GM12878 (cell line): ENCODE results near the gene PRKCB. TPM values are rescaled to one million over a fixed set of nuclear protein-coding genes. Genes with fewer than 3 reads are reported as not detected.

Experiments
- ATAC-seq: fragments of 200-7000 bp; cut with Tn5 transposase; 3 replicates; pipeline ENCODE4 v1.9.1; 2020; ENCODE audit warnings: mild to moderate bottlenecking, moderate library complexity
- BruUV-seq: library from RNA; stranded (reverse); fragments of 400-500 nt; replicated peaks from 2 replicates; lab custom pipeline; 2021; lab: Mats Ljungman, UMichigan
- CTCF ChIA-PET: fragments of 300-600 bp; sonication (Branson Sonifier 250); formaldehyde crosslinking; extraction: SDS; loops from one replicate; lab custom pipeline; 2021; ENCODE audit warnings: inconsistent platforms; lab: Yijun Ruan, JAX
- POLR2A ChIA-PET: fragments of 350-600 bp; formaldehyde crosslinking; extraction: SDS; loops from one replicate; lab custom pipeline; 2021; ENCODE audit warnings: inconsistent platforms; lab: Charles Lee
- RAD21 ChIA-PET: fragments of 300-600 bp; sonication (Branson Sonifier 250); formaldehyde crosslinking; loops from one replicate; lab custom pipeline; 2023; ENCODE audit warnings: antibody characterized with exemption; ENCODE audit not compliant: unreplicated experiment; lab: Charles Lee
- SMC1A ChIA-PET: fragments of 300-600 bp; sonication (Branson Sonifier 250); formaldehyde crosslinking; loops from one replicate; lab custom pipeline; 2023; ENCODE audit not compliant: unreplicated experiment, uncharacterized antibody; lab: Charles Lee
- DNase-seq: peaks from one replicate; pipeline ENCODE4 v3.0.0-alpha.2; 2011; ENCODE audit warnings: low read depth, low spot score
- FAIRE-seq: peaks from 3 replicates; lab custom pipeline; 2011; peaks lifted over from hg19 to GRCh38; lab: Jason Lieb, UNC
- H2AFZ ChIP-seq: 2 replicates; pipeline ENCODE4 v1.6.0; 2011; ENCODE audit warnings: low read depth, low read length, control low read depth; ENCODE audit not compliant: control insufficient read depth
- H3K27ac ChIP-seq: 2 replicates; pipeline ENCODE4 v1.5.1; 2011; ENCODE audit warnings: control low read depth; ENCODE audit not compliant: control insufficient read depth, insufficient read depth
- H3K27me3 ChIP-seq, 2 experiments: replicated peaks in 1 of 2; 2 replicates each; pipeline versions ENCODE4 v1.6.0 to v1.6.1; 2011; ENCODE audit warnings: low read length in 1 of 2; ENCODE audit not compliant: control insufficient read depth in 2 of 2, insufficient read depth in 2 of 2
- H3K36me3 ChIP-seq, 2 experiments: 2 replicates each; pipeline ENCODE4 v1.5.1; 2011; ENCODE audit warnings: low read length in 1 of 2; ENCODE audit not compliant: control insufficient read depth in 2 of 2, insufficient read depth in 2 of 2
- H3K4me1 ChIP-seq: 2 replicates; pipeline ENCODE4 v1.6.1; 2011; ENCODE audit warnings: mild to moderate bottlenecking, low read length, moderate library complexity, mixed read lengths; ENCODE audit not compliant: control insufficient read depth, insufficient read depth
- H3K4me2 ChIP-seq: 2 replicates; pipeline ENCODE4 v1.6.0; 2011; ENCODE audit warnings: control low read depth; ENCODE audit not compliant: control insufficient read depth, insufficient read depth
- H3K4me3 ChIP-seq: fragments of 200-600 bp; sonication (generic); 2 replicates; pipeline ENCODE4 v1.5.1; 2016
- H3K79me2 ChIP-seq: 2 replicates; pipeline ENCODE4 v1.6.0; 2011; ENCODE audit warnings: low read length; ENCODE audit not compliant: control insufficient read depth, insufficient read depth
- H3K9ac ChIP-seq: 2 replicates; pipeline ENCODE4 v1.8.0; 2011; ENCODE audit warnings: low read length, control low read depth, mixed read lengths; ENCODE audit not compliant: control insufficient read depth, insufficient read depth
- H3K9me3 ChIP-seq: replicated peaks from 3 replicates; pipeline ENCODE4 v1.5.1; 2011; ENCODE audit warnings: mild to moderate bottlenecking, low read length; ENCODE audit not compliant: control insufficient read depth, insufficient read depth
- H4K20me1 ChIP-seq: 2 replicates; pipeline ENCODE4 v1.6.0; 2011; ENCODE audit not compliant: control insufficient read depth, insufficient read depth
- ASH2L ChIP-seq: fragments of 300-600, 200-600 bp; sonication (generic); IDR thresholded peaks from 2 replicates; pipeline ENCODE4 v1.6.1; 2017; ENCODE audit warnings: low read depth, mild to moderate bottlenecking, borderline replicate concordance
- ATF2 ChIP-seq: IDR thresholded peaks from 2 replicates; pipeline ENCODE4 v1.6.1; 2012; ENCODE audit warnings: low read length, inconsistent platforms
- ATF7 ChIP-seq: fragments of 450-650 bp; IDR thresholded peaks from 2 replicates; pipeline ENCODE4 v1.6.1; 2016; ENCODE audit warnings: low read depth, mild to moderate bottlenecking
- BRCA1 ChIP-seq: IDR thresholded peaks from 2 replicates; pipeline ENCODE4 v1.6.1; 2011; ENCODE audit warnings: low read depth, low read length, improper control_type of control experiment
- CBX5 ChIP-seq: sonication (generic); IDR thresholded peaks from 2 replicates; pipeline ENCODE4 v1.6.1; 2016; ENCODE audit warnings: low read depth, moderate library complexity, mild to moderate bottlenecking, inconsistent platforms
- CHD4 ChIP-seq: fragments of 200-600 bp; sonication (generic); IDR thresholded peaks from 2 replicates; pipeline ENCODE4 v1.6.1; 2016; ENCODE audit warnings: mild to moderate bottlenecking
- DPF2 ChIP-seq: fragments of 450-650 bp; IDR thresholded peaks from 2 replicates; pipeline ENCODE4 v1.6.1; 2017; ENCODE audit warnings: mild to moderate bottlenecking
- EP300 ChIP-seq, 2 experiments: fragments of 150-350 bp in 1 of 2; IDR thresholded peaks; 2 replicates each; pipeline ENCODE4 v1.6.1; 2011 to 2012; ENCODE audit warnings: low read depth in 2 of 2, low read length in 2 of 2, borderline replicate concordance in 1 of 2, improper control_type of control experiment in 1 of 2, inconsistent platforms in 1 of 2; ENCODE audit not compliant: control insufficient read depth in 1 of 2
- HDAC2 ChIP-seq: fragments of 200-600 bp; sonication (generic); IDR thresholded peaks from 2 replicates; pipeline ENCODE4 v1.6.1; 2017
- HDAC6 ChIP-seq: fragments of 200-600 bp; sonication (generic); IDR thresholded peaks from one replicate; pipeline ENCODE4 v1.8.0; 2017; ENCODE audit warnings: antibody characterized with exemption; ENCODE audit not compliant: unreplicated experiment
- MXI1 ChIP-seq: fragments of 150-350 bp; IDR thresholded peaks from 2 replicates; pipeline ENCODE4 v1.6.1; 2011; ENCODE audit warnings: low read depth, mild to moderate bottlenecking, inconsistent platforms, low read length, improper control_type of control experiment
- NFYA ChIP-seq: IDR thresholded peaks from 2 replicates; pipeline ENCODE4 v1.6.1; 2011; ENCODE audit warnings: low read depth, mild to moderate bottlenecking, low read length, improper control_type of control experiment, borderline replicate concordance
- RCOR1 ChIP-seq: conservative IDR thresholded peaks from 2 replicates; pipeline ENCODE4 v1.6.1; 2012; ENCODE audit warnings: low read depth, low read length, improper control_type of control experiment
- SKIL ChIP-seq: fragments of 450-650 bp; IDR thresholded peaks from 2 replicates; pipeline ENCODE4 v1.6.1; 2017; ENCODE audit warnings: mild to moderate bottlenecking, low read depth, inconsistent platforms; ENCODE audit not compliant: poor library complexity, severe bottlenecking
- SP1 ChIP-seq: IDR thresholded peaks from one replicate; pipeline ENCODE4 v1.6.1; 2011; ENCODE audit warnings: low read depth, low read length
- SREBF2 ChIP-seq: IDR thresholded peaks from 2 replicates; pipeline ENCODE4 v1.6.1; 2012; ENCODE audit warnings: mild to moderate bottlenecking, low read length
- ZNF207 ChIP-seq: fragments of 450-650 bp; IDR thresholded peaks from 2 replicates; pipeline ENCODE4 v1.6.1; 2014; ENCODE audit warnings: antibody characterized with exemption, mild to moderate bottlenecking, borderline replicate concordance
- ZNF24 ChIP-seq: fragments of 450-650 bp; IDR thresholded peaks from 2 replicates; pipeline ENCODE4 v1.6.1; 2017; ENCODE audit warnings: antibody characterized with exemption, mild to moderate bottlenecking
- ZNF274 ChIP-seq: IDR thresholded peaks from one replicate; pipeline ENCODE4 v1.8.0; 2011; ENCODE audit not compliant: insufficient read length, insufficient read depth
- ZNF687 ChIP-seq: fragments of 450-650 bp; IDR thresholded peaks from 2 replicates; pipeline ENCODE4 v1.6.1; 2017; ENCODE audit warnings: mild to moderate bottlenecking, moderate library complexity
- WGBS: methylation state at CpG from one replicate; pipeline ENCODE4 v1.1.6; 2016; ENCODE audit warnings: low lambda C conversion rate; ENCODE audit not compliant: insufficient replicate concordance, insufficient coverage; ENCODE audit errors: missing lambda C conversion rate; 5-methylcytosine and 5-hydroxymethylcytosine counted together
- in situ Hi-C: fragments of 300-500 bp; cut with MboI; formaldehyde crosslinking; loops from 9 replicates; pipeline ENCODE4 v1.14.3; 2018; ENCODE audit warnings: mixed read lengths
- intact Hi-C: fragments of 100-400 bp; cut with micrococcal nuclease; formaldehyde crosslinking; loops from one replicate; pipeline ENCODE4 v1.14.2; 2022; ENCODE audit not compliant: unreplicated experiment
- polyA plus RNA-seq, 11 experiments: library from polyadenylated mRNA; depleted of rRNA in 4 of 11; unstranded in 6 of 11; stranded (reverse) in 5 of 11; fragments of >200 nt; fragmentation: Nextera tagmentation in 4 of 11; fragmentation: Illumina TruSeq in 1 of 11; extraction: Ambion mirVana in 4 of 11; extraction: Trizol in 1 of 11; gene quantifications; 1 replicate in 1 of 11; 2 replicates in 10 of 11; pipeline versions ENCODE4 v1.2.1 to v1.2.3, GENCODE V29; 2011 to 2016; ENCODE audit warnings: inconsistent platforms in 2 of 11, missing spikeins in 2 of 11, low read depth in 1 of 11
- total RNA-seq, 4 experiments: library from RNA; depleted of rRNA in 3 of 4; stranded (reverse); fragments of >200 nt in 3 of 4; fragmentation: Illumina TruSeq in 1 of 4; extraction: Trizol in 1 of 4; gene quantifications; 2 replicates each; pipeline versions ENCODE4 v1.2.1 to v1.2.3, GENCODE V29; 2013 to 2021

PRKCB gene
- total and polyA plus RNA-seq, 10 of the 15 experiments (the other 5 are each of a cell fraction or from before 2014, with no cell fraction given), result 21.4 to 158 (median 97.3) TPM

- no peaks in the 10 kb centered on the region for H3K27me3 ChIP-seq
- POLR2A ChIA-PET, result no interaction called here
- FAIRE-seq, result no peak
- H3K36me3 ChIP-seq, result peaks cover 6 to 10% of the 10 kb centered on the region in 2 experiments; a peak in 3 of 4 replicates
- BruUV-seq, result no TSS peak
- peaks cover 27% of the 10 kb centered on the region for H3K79me2 ChIP-seq
- WGBS, result 99% methylated on average over 5 of the region's 5 CpGs
- H3K9me3 ChIP-seq, result no peaks in the 10 kb centered on the region
- CTCF ChIA-PET, result interaction anchor here (0.7 to 1.1 kb wide), 3 partner anchors 35 to 172 kb away, joined by 3 read pairs; no protein-coding TSS in a partner anchor
- no peak overlapping the region for H3K9ac ChIP-seq
- H3K4me2 ChIP-seq, result no peak overlapping the region
- H4K20me1 ChIP-seq, result peaks cover 27% of the 10 kb centered on the region
- peaks cover 18% of the 10 kb centered on the region for H3K4me1 ChIP-seq
- no peak for DNase-seq
- in situ Hi-C loops (no loop called here), intact Hi-C loops (no loop called here)
- no peak overlapping the region for H3K27ac ChIP-seq
- ATAC-seq, result no peak
- TF ChIP-seq DPF2, result no peak
- TF ChIP-seq SP1, result no peak
- no peak for TF ChIP-seq ATF7
- TF ChIP-seq CBX5, result no peak
- TF ChIP-seq BRCA1, result no peak
- no peak for TF ChIP-seq SKIL
- no peak for TF ChIP-seq ZNF207
- TF ChIP-seq ASH2L, result no peak
- TF ChIP-seq ZNF687, result no peak
- no peak for TF ChIP-seq MXI1
- no peak for TF ChIP-seq CHD4
- TF ChIP-seq HDAC2, result no peak
- TF ChIP-seq NFYA, result no peak
- TF ChIP-seq HDAC6, result no peak
- TF ChIP-seq ZNF24, result no peak
- no peak for TF ChIP-seq ZNF274
- TF ChIP-seq RCOR1, result no peak
- no peak for TF ChIP-seq EP300 (IDR thresholded peaks at IDR 0.05; ENCODE audit: borderline replicate concordance in 1 of 2, control insufficient read depth in 1 of 2, low read depth in 2 of 2, low read length in 2 of 2)
- no peak for TF ChIP-seq SREBF2
- no peak for TF ChIP-seq ATF2
- RAD21 ChIA-PET, result no interaction called here
- H2AFZ ChIP-seq, result no peak overlapping the region
- SMC1A ChIA-PET, result interaction anchor here (0.7 to 1.3 kb wide), 2 partner anchors 35 to 61 kb away, joined by 3 read pairs; no protein-coding TSS in a partner anchor
- no peak overlapping the region for H3K4me3 ChIP-seq
Measured at GRCh38 chr16:23975293-23975692, 139.5 kb downstream of the PRKCB start.
